GM23338 (cell line): ENCODE measurements around the gene VMA21.

Experiments
- CREB1 ChIP-seq: fragments of 250-450 bp; sonication (Bioruptor Pico); IDR thresholded peaks from 2 replicates; pipeline ENCODE4 v1.5.0; 2020; ENCODE audit warnings: low read depth, mild to moderate bottlenecking, moderate library complexity
- EZH2 ChIP-seq: fragments of 200-600 bp; sonication (generic); IDR thresholded peaks from one replicate; pipeline ENCODE4 v1.8.0; 2017; ENCODE audit warnings: antibody characterized with exemption, mild to moderate bottlenecking, low read depth; ENCODE audit not compliant: unreplicated experiment
- JUNB ChIP-seq: IDR thresholded peaks from one replicate; pipeline ENCODE4 v1.6.1; 2016; ENCODE audit warnings: antibody characterized with exemption; ENCODE audit not compliant: unreplicated experiment
- POLR2AphosphoS5 ChIP-seq: IDR thresholded peaks from 2 replicates; pipeline ENCODE4 v1.6.1; 2016; ENCODE audit warnings: antibody characterized with exemption, low read depth
- STAT1 ChIP-seq: IDR thresholded peaks from one replicate; pipeline ENCODE4 v1.6.1; 2016; ENCODE audit warnings: antibody characterized with exemption; ENCODE audit not compliant: unreplicated experiment
- ZNF331 ChIP-seq: fragments of 250-450 bp; sonication (Bioruptor Pico); IDR thresholded peaks from 2 replicates; pipeline ENCODE4 v1.5.0; 2020; ENCODE audit warnings: low read depth, mild to moderate bottlenecking, moderate library complexity
- TF ChIP-seq, protein P1 (sequence below), 2 experiments: fragments of 200-600 bp in 1 of 2; sonication (generic) in 1 of 2; conservative IDR thresholded peaks; 2 replicates each; pipeline versions ENCODE4 v1.5.1 to v1.6.1; 2016 to 2017; ENCODE audit warnings: antibody characterized with exemption in 2 of 2, low read depth in 2 of 2, mild to moderate bottlenecking in 2 of 2, moderate library complexity in 1 of 2

DNA sequence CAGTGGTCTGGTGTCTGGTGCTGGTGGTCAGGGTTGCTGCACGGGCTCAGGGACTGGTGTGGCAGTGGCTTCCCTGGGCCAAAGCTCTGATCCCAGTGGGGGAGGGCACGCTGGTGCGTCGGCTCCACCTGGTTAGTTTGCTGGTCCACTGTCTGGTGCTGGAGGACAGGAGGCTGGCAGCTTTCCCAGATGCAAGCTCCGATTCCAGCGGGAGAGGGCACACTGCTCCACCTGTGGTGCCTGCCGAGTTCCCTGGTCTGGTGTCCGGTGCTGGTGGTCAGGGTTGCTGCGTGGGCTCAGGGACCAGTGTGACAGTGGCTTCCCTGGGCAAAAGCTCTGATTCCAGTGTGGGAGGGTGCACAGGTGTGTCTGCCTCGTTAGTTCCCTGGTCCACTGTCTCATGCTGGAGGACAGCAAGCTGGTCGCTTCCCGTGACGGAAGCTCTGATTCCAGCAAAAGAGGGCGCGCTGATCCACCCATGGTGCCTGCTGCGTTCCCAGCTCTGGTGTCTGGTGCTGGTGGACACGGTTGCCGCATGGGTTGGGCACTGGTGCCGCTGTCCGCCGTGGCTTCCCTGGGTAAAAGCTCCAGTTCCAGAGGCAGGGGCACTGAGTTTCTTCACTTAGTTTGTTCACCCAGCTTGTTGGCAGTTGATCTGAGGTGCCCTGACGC is 5.8 kb downstream of the VMA21 start:
- TF ChIP-seq, protein P1, sequence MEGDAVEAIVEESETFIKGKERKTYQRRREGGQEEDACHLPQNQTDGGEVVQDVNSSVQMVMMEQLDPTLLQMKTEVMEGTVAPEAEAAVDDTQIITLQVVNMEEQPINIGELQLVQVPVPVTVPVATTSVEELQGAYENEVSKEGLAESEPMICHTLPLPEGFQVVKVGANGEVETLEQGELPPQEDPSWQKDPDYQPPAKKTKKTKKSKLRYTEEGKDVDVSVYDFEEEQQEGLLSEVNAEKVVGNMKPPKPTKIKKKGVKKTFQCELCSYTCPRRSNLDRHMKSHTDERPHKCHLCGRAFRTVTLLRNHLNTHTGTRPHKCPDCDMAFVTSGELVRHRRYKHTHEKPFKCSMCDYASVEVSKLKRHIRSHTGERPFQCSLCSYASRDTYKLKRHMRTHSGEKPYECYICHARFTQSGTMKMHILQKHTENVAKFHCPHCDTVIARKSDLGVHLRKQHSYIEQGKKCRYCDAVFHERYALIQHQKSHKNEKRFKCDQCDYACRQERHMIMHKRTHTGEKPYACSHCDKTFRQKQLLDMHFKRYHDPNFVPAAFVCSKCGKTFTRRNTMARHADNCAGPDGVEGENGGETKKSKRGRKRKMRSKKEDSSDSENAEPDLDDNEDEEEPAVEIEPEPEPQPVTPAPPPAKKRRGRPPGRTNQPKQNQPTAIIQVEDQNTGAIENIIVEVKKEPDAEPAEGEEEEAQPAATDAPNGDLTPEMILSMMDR (conservative IDR thresholded peaks at IDR 0.05; ENCODE audit: low read depth in 2 of 2): no peak
- TF ChIP-seq EZH2 (no peak), JUNB (no peak), ZNF331 (CRISPR knock-in tag) (no peak), STAT1 (no peak), POLR2AphosphoS5 (no peak), CREB1 (no peak)
